NK-92 (cell line): Measurements from ENCODE around the gene TNFSF10.
"Not testable (repeated sequence)": the region's sequence is repeated elsewhere in the genome, so short reads cannot be mapped to it uniquely, and the experiment has no call there.

ENCODE experiments used
- DNase-seq: peaks from one replicate; lab custom pipeline; 2025; ENCODE audit not compliant: unreplicated experiment; lab: John Stamatoyannopoulos, UW

Gene TNFSF10

DNA sequence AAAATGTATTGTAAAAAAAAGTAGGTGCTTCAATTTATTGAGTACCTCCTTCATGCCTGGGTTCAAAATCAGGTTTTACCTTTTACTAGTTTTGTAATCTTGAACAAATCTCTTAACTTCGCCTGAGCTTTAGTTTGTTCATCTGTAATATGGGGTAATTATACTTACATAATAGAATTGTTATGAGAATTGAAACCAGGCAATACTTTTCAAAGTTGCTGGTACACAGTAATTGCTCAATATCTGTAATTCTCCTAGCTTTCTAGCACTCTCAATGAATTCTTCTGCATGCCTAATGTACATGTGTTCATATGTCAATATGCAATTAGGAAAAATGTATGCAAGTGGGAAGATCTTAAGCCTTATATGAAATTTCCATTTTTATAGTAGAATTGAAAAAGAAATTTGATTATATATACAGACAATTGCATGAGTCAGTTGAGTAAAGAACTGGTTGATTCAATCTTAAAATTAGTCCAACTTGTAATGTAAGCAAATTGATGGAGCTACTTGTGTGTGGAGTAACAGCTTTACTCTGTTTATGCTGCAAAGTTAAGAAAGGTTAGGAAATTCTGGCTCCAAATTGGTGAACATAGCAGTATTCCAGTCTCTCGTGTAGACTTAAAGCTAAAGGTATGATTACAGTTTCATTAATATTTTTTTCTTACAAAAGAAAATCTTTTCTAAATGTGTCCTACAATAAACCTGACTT is 4.1 kb downstream of the TNFSF10 start:
- DNase-seq: no peak

DNA sequence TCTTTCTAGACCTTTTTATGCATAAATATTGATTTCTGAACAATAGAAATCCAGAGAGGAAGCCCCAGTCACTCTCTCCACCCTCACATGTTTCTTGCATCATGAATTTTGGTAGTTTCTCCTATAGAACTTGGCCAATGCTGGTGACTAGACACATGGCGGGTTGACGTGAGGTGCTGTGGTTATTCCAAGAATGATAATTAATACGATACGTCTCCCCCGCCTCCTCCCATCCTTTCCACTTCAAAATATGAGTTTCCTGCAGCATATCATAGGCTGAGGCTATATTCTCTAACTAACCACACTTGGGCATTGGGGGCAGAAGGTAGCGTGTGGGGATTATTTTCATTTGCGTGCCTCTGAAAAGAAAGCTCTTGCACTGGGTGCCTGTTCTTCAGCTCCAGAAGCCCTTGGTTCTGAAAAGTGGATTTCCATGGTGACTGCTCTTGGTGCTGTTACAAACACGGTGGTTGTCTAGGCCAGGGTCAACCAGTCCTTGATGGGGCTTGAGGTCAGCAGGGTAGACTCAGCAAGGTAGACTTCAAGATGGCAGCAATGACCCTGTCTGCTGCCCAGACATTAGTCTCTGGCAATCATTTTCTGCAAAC is 5.3 kb downstream of the TNFSF10 start:
- no peak for DNase-seq

DNA sequence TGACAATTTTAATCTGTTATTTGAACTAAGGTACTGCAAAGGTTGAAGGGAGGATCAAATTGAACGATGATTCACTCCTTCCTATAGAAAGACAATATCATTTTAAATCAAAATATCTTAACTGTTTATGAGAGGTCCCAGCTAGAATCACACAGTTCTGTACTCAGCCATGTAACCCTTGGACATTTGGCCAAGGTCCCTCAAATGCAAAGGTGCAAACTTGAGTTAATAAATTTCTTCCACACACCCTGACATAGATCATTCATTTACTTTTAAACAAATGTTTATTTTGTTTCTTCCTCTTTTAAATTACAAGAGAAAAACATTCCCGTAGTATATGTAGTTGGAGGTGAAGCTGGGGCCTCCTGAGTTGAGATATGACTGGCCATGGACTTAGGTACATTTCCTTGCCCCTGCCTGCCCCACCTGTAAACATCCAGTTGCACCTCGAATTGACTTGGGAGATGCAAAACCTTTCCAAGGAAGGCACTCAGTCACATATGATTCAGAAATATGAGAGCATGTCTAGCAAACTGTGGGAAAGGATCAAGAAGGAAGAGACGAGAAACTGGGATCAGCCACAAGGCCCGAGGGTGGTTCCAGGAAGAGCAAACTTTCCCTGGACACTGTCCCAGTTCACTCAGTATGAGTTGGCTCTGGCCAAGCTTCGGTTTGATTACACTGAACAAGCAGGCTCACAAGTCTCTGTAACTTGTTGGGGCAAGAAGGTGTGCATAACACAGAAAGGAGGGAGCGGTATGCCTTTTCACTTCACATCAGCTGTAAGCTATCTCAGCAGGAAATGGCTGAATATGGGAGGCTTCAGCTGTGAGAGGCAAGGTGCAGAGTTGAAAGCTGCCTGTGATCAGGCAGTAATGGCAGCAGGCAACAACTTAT is 6.7 kb downstream of the TNFSF10 start:
- DNase-seq: no peak

- no peak for DNase-seq
Observed at GRCh38 chr3:172515130-172515918, 7.9 kb downstream of the TNFSF10 start.

GRCh38 chr3:172514678-172515077 is 8.6 kb downstream of the TNFSF10 start:
- DNase-seq: no peak

GRCh38 chr3:172513488-172513887 is 9.7 kb downstream of the TNFSF10 start:
- no peak for DNase-seq

DNA sequence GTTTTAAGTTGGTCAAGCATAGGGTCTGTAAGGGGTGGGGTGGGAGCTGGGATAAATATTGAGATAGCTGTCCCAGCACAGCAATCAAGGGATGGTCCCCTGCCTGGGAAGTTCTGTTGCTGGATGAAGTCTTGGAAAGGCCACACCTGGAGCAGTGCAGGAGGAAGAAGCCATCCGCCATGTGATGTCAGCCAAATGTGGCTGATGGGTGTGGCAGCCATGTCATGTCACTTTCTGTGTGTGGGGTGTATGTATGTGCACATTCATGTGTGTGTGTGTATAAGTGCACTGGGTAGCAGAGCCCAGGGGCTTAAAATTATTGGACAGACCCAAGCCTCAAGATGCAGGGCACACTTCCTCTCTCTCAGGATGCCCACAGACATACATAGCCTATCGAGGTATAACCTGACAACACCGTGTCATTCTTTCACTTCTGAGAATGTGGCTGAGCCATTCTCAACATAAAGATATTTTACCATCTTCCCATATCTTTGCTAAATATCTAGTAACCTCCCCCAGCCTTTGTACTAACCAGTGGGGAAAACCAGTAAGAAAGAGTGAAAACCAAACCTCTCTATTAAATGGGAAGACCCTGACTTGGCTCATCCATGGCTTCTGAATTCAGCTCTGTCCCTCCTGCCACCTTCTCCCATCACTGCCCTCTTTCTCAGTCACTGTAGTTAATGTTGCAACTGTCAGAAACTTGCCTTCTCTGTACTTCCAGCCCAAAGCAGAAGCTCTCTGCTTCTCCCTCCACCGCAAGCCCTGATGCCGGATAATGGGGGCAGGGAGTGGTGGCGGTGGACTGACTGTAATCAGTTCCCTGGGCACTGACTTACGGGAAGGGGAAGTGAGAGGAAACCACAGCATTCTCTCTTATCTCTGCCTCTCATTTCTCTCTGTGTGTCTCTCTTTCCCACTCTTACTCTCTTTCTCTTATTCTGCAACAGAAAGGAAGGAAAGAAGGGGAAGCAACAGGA is 11.2 kb downstream of the TNFSF10 start:
- DNase-seq: no peak

- DNase-seq: no peak
Observed at GRCh38 chr3:172506094-172506493, 17.1 kb downstream of the TNFSF10 start.

DNA sequence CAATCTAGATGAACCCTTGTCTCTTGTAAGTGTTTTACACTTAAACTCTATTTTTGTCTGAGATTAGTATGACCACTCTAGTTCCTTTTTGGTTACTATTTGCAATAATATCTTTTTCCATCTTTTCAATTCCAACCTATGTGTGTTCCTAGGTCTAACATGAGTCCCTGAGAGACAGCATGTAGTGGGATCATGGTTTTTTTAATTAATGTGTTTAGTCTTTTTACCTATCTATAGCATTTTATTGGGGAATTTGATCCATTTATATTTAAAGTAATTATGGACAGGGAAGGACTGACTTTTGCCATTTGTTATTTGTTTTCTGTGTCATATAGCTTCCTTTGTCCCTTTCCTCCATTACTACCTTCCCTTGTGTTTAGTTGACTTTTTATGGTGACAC is 21.7 kb downstream of the TNFSF10 start:
- DNase-seq: no peak

- not testable (repeated sequence) for DNase-seq
Observed at GRCh38 chr3:172490198-172490669, 33.0 kb downstream of the TNFSF10 start.

DNA sequence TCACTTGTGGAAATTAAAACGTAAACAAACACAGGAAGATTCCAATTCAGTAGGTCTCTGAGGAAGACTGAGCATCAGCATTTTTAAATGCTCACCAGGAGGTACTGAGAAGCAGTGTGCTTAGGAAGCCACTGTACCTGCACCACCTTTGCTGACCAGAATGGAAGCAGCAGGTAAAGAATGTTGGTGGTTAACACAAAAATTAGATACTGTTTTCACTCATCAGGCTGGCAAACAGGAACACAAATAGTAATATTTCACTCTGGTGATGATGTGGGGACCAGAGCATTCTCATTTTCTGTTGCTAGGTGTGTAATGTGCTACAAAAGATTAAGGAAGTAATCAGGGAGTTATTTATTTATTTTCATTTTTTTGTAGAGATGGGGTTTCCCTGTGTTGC is 45.1 kb downstream of the TNFSF10 start:
- DNase-seq: no peak

DNA sequence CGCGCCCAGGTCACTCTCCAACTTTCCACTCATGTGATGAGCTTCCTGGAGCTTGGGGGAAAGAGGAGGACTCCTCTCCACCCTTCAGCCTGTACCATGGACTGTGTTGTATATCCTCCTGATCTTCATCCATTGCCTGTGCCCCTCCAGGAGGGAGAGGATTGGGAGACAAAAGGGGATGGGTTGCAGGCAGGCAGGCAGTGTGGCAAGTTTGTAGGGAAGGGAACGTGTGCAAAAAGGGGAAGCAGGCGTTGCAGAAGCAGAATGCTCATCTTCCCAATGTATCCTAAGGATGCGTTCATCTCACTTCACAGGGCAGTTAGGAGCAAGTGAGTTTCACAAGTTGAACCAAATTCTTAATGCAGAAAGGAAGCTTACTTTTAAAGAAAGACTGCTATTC is 46.9 kb downstream of the TNFSF10 start:
- DNase-seq: no peak

- no peak for DNase-seq
Observed at GRCh38 chr3:172475703-172476102, 47.5 kb downstream of the TNFSF10 start.

DNA sequence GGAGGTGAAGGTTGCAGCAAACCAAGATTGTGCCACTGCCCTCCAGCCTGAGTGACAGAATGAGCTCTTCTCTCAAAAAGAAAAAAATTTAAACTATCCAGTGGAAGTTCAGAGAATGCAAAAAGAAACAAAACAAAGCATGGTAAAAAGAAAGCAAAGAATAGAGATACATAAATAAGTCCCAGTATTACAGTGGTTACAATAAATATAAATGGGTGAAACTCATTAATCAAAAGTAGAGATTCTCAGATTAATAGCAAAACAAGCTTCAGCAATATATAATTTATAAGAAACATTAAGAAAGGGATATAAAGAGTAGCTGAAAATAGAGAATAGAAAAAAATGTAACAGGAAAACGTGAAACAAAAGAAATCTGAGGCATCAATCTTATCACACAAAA is 51.3 kb downstream of the TNFSF10 start:
- no peak for DNase-seq

- no peak for DNase-seq
Observed at GRCh38 chr3:172470588-172470987, 52.6 kb downstream of the TNFSF10 start.

- DNase-seq: no peak
Observed at GRCh38 chr3:172467170-172467824, 55.9 kb downstream of the TNFSF10 start.

GRCh38 chr3:172466553-172467130 is 56.6 kb downstream of the TNFSF10 start:
- no peak for DNase-seq

DNA sequence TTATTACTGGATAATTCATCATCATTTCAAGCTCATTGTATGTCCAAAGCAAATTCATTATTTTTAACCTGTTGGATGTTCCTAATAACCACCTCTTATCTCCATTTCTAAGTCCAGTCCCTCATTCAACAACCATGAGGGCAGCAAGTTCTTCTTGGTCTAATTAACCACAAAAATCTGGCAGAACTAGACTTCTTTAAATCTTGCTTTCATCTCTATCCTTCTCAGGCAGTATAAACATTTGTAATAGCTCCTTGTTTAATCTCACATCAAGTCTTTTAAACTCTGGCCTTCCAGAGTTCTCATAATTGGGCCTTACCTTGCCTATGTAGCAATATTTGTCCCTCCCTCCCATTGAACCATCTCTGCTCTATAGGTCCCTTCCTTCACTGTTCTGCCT is 57.9 kb downstream of the TNFSF10 start:
- no peak for DNase-seq

DNA sequence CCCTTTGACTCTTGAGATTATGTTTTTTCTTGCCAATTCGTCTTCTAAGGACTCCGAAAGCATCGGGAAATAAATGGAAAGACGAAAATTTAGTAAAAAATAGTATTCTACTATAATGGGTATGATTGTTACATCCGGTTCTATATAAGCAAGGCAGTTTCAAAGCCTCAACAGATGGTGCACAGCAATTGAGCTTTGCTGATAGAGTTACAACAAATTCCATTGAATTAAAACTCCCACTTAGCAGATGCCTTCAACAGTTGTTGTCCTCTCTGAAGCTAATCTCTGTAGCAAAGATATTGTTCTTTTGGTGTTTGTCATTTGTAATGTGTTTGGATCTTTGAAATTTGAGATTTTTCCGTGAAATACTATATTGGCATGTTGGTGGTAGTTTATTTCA is 58.9 kb downstream of the TNFSF10 start:
- no peak for DNase-seq
